ENCODE measurements around the gene CNTN2. TPM values are rescaled to one million over a fixed set of nuclear protein-coding genes. Genes with fewer than 3 reads are reported as not detected.

Gene CNTN2
- total and polyA plus RNA-seq, 2 of the 4 experiments (the other 2 are of a cell fraction) = not detected

GRCh38 chr1:205015241-205015640 lies 27.8 kb upstream of the CNTN2 start:
- no peaks in the 10 kb centered on the region for H3K79me1 ChIP-seq (ENCODE audit: low read depth in 1 of 2, low read length in 2 of 2)
- no peak overlapping the region for H2BK120ac ChIP-seq (ENCODE audit: low read depth, low read length)
- no peak overlapping the region for H2AK5ac ChIP-seq (ENCODE audit: low read depth, low read length)
- H3K56ac ChIP-seq (ENCODE audit: extremely low read depth, insufficient read depth, low read length) = no peak overlapping the region
- no peak overlapping the region for H3K27ac ChIP-seq (ENCODE audit: insufficient read depth, low read length)
- no peak overlapping the region for H3K4me3 ChIP-seq (ENCODE audit: insufficient read depth, low read depth, low read length)
- no peak overlapping the region for H2AFZ ChIP-seq (replicated peaks; ENCODE audit: low read length, poor library complexity)
- H3K23ac ChIP-seq (ENCODE audit: low read depth, low read length) = no peak overlapping the region
- H4K8ac ChIP-seq (ENCODE audit: low read depth in 2 of 2, low read length in 2 of 2) = no peak overlapping the region
- no peak overlapping the region for H4K5ac ChIP-seq (ENCODE audit: low read depth, low read length)
- H2AK9ac ChIP-seq (replicated peaks; ENCODE audit: low read depth, low read length, poor library complexity) = no peak overlapping the region
- no peaks in the 10 kb centered on the region for H3K9me1 ChIP-seq (ENCODE audit: insufficient read depth, low read length)
- in situ Hi-C loops (cut with MboI; ENCODE audit: low sequenced_read_pairs) = no loop called here
- H3K36me3 ChIP-seq (ENCODE audit: control insufficient read depth, insufficient read depth, low read length) = no peaks in the 10 kb centered on the region
- dilution Hi-C loops (cut with HindIII; ENCODE audit: low sequenced_read_pairs, unreplicated experiment) = no loop called here
- 48% methylated on average over 5 of the region's 9 CpGs; no CpG with 5 or more reads in 1 of the 2 experiments for WGBS, 2 experiments (ENCODE audit: extremely low coverage in 2 of 2, insufficient read length in 1 of 2)
- no peak overlapping the region for H3K9ac ChIP-seq (ENCODE audit: low read depth, low read length)
- H3K4ac ChIP-seq (ENCODE audit: low read depth, low read length) = no peak overlapping the region
- POLR2A ChIA-PET (ENCODE audit: unreplicated experiment) = no interaction called here
- DNase-seq = no peak
- BruUV-seq (replicated peaks) = no TSS peak
- CTCF ChIA-PET = interaction anchor here (0.8 kb wide), 1 partner anchor 47 kb away, joined by 3 read pairs; no protein-coding TSS in a partner anchor
- H4K91ac ChIP-seq (ENCODE audit: insufficient read depth, low read depth, low read length) = no peak overlapping the region
- peaks cover 56% of the 10 kb centered on the region for H3K27me3 ChIP-seq (ENCODE audit: control insufficient read depth, insufficient read depth, low read length)
- TF ChIP-seq CTCF (conservative IDR thresholded peaks at IDR 0.05; ENCODE audit: low read depth, low read length) = no peak
- no peak for TF ChIP-seq BHLHE40 (IDR thresholded peaks at IDR 0.05; ENCODE audit: low read depth, low read length)
- no peak for TF ChIP-seq CHD1 (IDR thresholded peaks at IDR 0.05; ENCODE audit: low read depth, low read length)
- no peak for TF ChIP-seq MAZ (IDR thresholded peaks at IDR 0.05; ENCODE audit: borderline replicate concordance, low read depth, low read length)
- TF ChIP-seq RFX5 (IDR thresholded peaks at IDR 0.05; ENCODE audit: low read depth, low read length) = no peak
- no peak for TF ChIP-seq POLR2A (IDR thresholded peaks at IDR 0.05; ENCODE audit: low read depth, low read length)
- TF ChIP-seq CEBPB (IDR thresholded peaks at IDR 0.05; ENCODE audit: low read depth, low read length) = no peak
- no peak for TF ChIP-seq NFE2L2 (IDR thresholded peaks at IDR 0.05; ENCODE audit: low read depth, low read length)
- TF ChIP-seq FOS (IDR thresholded peaks at IDR 0.05; ENCODE audit: low read depth, low read length) = no peak
- TF ChIP-seq MXI1 (IDR thresholded peaks at IDR 0.05; ENCODE audit: borderline replicate concordance, low read depth, low read length) = no peak
- TF ChIP-seq USF2 (IDR thresholded peaks at IDR 0.05; ENCODE audit: low read depth, low read length) = no peak
- no peak for TF ChIP-seq RAD21 (IDR thresholded peaks at IDR 0.05; ENCODE audit: low read length)
- TF ChIP-seq SMC3 (IDR thresholded peaks at IDR 0.05; ENCODE audit: low read depth, low read length) = no peak
- no peak for TF ChIP-seq RCOR1 (IDR thresholded peaks at IDR 0.05; ENCODE audit: insufficient replicate concordance, low read length)
- no peak for TF ChIP-seq ELK1 (IDR thresholded peaks at IDR 0.05; ENCODE audit: borderline replicate concordance, low read depth, low read length)
- no peak for TF ChIP-seq MAFK (IDR thresholded peaks at IDR 0.05; ENCODE audit: low read depth, low read length)
- no peak for ATAC-seq (ENCODE audit: low read depth)
- no peaks in the 10 kb centered on the region for H3K9me3 ChIP-seq (ENCODE audit: control insufficient read depth, insufficient read depth, low read length)
- H3K14ac ChIP-seq (replicated peaks; ENCODE audit: low read depth, low read length) = no peak overlapping the region
- H3K18ac ChIP-seq (ENCODE audit: low read depth, low read length) = no peak overlapping the region
- H3K4me1 ChIP-seq (ENCODE audit: control insufficient read depth, insufficient read depth, low read length) = no peaks in the 10 kb centered on the region
- H2BK15ac ChIP-seq (ENCODE audit: low read depth, low read length) = no peak overlapping the region
- no peak overlapping the region for H2BK20ac ChIP-seq (ENCODE audit: low read depth, low read length)
- intact Hi-C loops (cut with micrococcal nuclease) = no loop called here
- H3K4me2 ChIP-seq (ENCODE audit: low read depth, low read length) = no peak overlapping the region
- H4K20me1 ChIP-seq (ENCODE audit: insufficient read depth, low read length) = no peaks in the 10 kb centered on the region
- H2BK5ac ChIP-seq (ENCODE audit: low read depth, low read length, poor library complexity, severe bottlenecking) = no peak overlapping the region
